A673 (cell line): ENCODE results near the gene SNX11.
"Not testable (repeated sequence)": the region's sequence is repeated elsewhere in the genome, so short reads cannot be mapped to it uniquely, and the experiment has no call there.

Experiments used
- CTCF ChIP-seq: fragments of 300-800, 200-600 bp; sonication (generic); conservative IDR thresholded peaks from 2 replicates; pipeline ENCODE4 v1.5.1; 2017; ENCODE audit warnings: low read depth, mild to moderate bottlenecking, antibody characterized with exemption, low read length, moderate library complexity, mixed read lengths
- EZH2 ChIP-seq: fragments of 200-600 bp; sonication (generic); IDR thresholded peaks from 2 replicates; pipeline ENCODE4 v1.6.1; 2017; ENCODE audit warnings: borderline replicate concordance, low read depth, mild to moderate bottlenecking, mixed read lengths, antibody characterized with exemption, low read length; ENCODE audit not compliant: poor library complexity, severe bottlenecking

DNA sequence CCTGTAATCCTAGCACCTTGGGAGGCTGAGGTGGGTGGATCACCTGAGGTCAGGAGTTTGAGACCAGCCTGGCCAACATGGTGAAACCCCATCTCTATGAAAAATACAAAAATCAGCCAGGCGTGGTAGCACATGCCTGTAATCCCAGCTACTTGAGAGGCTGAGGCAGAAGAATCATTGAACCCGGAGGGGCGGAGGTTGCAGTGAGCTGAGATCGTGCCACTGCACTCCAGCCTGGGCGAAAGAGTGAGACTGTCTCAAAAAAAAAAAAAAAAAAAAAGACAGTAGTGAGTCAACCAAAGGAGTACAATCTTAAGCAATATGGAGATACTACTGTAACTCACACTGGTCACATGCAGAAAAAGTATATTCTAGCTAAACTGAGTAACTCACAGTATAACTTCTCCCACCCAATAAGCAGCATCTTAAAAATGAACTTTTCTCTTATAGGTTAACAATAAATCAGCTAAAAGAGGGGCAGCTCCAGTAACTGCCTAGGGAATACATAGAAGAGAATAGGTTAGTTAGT is 33.9 kb upstream of the SNX11 start:
- TF ChIP-seq CTCF, EZH2: not testable (repeated sequence)
